Stomach (tissue), 4 donors: ENCODE measurements around the gene SPHK2.

Experiments used
- CTCF ChIP-seq, 7 experiments: fragments of 450-650 bp in 4 of 7; fragments of 200-600 bp in 3 of 7; sonication (generic) in 3 of 7; IDR thresholded peaks; one replicate each; pipeline ENCODE4 v1.5.1; 2016 to 2019; ENCODE audit warnings: antibody characterized with exemption in 7 of 7, control low read depth in 2 of 7, mild to moderate bottlenecking in 1 of 7
- POLR2AphosphoS5 ChIP-seq, 3 donors: sonication (generic); formaldehyde crosslinking; IDR thresholded peaks; one replicate each; pipeline ENCODE4 v1.6.1; 2016; ENCODE audit warnings: antibody characterized with exemption in 3 of 3

DNA sequence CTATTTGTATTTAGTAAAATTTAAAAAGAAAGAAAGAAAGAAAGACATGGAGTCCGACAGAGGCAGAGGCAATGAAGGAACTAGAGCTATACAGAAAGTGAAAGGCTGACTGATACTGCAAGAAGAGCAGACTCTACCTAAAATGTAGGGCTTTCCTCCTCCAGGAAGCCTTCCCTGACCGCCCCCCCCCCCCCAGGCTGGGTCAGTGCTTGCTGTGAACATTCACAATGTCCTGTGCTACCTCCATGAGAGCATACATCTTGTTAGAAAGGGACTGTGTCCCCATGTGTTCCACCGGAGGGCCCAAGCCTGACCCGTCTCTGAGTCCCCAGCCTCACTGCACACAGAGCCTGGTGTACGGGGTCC lies 32.4 kb downstream of the SPHK2 start:
- TF ChIP-seq CTCF (IDR thresholded peaks at IDR 0.05): no peak
- TF ChIP-seq POLR2AphosphoS5 (IDR thresholded peaks at IDR 0.05): no peak
